A549 treated with Hydrocortisone at 1 μM for 4 hours (cell line): ENCODE measurements around the gene MFSD2B. TPM values are rescaled to one million over a fixed set of nuclear protein-coding genes. Genes with fewer than 3 reads are reported as not detected.

ENCODE experiments used
- total RNA-seq: library from RNA; stranded (reverse); fragments of 200-300 nt; extraction: Qiagen RNA extraction; gene quantifications from 5 replicates; pipeline ENCODE4 v1.2.3, GENCODE V29; 2022

Gene MFSD2B, protein sequence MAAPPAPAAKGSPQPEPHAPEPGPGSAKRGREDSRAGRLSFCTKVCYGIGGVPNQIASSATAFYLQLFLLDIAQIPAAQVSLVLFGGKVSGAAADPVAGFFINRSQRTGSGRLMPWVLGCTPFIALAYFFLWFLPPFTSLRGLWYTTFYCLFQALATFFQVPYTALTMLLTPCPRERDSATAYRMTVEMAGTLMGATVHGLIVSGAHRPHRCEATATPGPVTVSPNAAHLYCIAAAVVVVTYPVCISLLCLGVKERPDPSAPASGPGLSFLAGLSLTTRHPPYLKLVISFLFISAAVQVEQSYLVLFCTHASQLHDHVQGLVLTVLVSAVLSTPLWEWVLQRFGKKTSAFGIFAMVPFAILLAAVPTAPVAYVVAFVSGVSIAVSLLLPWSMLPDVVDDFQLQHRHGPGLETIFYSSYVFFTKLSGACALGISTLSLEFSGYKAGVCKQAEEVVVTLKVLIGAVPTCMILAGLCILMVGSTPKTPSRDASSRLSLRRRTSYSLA
- total RNA-seq, result 0.18 to 0.84 TPM (median 0.52 TPM) in 5 replicates

DNA sequence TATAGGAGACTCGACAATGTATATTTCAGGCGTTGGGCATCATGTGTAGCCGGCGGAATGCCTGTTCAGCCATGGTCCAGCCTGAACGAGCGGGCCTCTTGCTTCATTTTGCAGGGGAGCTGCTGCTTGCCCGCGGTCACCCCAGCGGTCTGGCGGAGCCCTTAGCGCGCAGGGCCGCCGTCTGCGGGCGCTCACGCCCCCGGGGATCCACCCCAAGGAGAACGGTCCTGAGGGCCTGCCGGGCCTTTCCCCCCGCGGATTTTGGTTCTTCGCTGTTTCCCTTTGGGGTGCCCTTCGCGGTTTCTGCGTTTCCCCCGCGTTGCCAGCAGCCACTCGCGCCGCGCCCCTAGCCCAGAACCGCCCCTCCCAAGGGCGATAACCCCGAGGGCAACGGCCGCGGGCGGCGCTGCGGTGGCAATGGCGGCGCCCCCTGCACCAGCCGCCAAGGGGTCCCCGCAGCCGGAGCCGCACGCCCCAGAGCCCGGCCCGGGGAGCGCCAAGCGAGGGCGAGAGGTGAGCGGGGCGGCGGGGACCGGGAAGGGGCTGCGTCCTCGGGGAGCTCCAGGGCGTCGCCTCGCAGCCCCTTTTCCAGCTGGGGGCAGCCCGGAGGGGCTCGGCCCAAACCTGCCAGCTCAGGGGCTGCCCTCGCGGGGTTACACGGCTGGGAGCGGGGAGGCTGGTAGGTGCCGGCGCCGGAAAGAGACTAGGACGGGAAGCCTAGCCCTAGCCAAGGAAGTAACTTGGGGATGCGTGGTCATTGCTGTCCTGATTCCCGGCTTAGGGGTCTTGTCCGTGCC, at the start of gene MFSD2B:
Gene MFSD2B (plus strand): TSS at position 406 of the 797 bp plus-strand sequence. CDS start 12 bp downstream, at position 418.

DNA sequence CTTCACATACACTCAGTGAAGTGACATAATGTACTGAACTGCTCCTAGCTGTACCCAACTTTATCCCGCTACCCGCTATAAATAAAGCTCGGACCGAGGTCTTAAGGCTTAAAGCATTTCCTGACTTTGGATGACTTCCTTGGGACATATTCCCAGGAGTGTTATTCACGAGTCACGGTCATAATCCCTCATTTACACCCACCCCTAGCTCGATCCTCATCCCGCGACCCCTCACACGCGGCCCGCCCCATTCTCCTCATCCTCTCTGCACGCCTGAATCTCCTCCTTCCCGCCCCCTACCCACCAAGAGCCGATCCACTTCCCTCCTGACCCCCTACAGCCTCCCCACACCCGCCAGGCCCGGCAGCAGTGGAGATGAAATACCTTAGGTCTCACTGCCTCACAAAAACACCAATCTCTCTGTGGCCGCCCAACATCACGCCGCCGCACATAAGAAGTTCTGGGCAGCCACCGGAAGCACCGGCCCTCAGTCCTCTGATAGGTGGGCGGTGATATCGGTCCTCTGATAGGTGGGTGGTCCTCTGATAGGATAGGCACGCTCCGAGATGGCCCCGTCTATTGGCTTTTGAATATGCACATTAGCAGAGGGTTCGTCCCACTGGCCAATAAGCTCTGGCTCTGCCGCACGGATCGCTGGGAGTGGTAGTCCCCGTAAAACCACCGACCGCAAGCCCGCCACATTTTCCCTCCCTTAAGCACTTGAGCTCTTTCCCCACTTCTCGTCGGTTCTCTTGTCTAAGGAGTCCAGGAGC, 37.2 kb downstream of the MFSD2B start, which contains the start of gene WDCP:
Gene WDCP (minus strand): TSS at position 462 of the 773 bp plus-strand sequence. CDS start 7,897 bp downstream, outside the sequence.

DNA sequence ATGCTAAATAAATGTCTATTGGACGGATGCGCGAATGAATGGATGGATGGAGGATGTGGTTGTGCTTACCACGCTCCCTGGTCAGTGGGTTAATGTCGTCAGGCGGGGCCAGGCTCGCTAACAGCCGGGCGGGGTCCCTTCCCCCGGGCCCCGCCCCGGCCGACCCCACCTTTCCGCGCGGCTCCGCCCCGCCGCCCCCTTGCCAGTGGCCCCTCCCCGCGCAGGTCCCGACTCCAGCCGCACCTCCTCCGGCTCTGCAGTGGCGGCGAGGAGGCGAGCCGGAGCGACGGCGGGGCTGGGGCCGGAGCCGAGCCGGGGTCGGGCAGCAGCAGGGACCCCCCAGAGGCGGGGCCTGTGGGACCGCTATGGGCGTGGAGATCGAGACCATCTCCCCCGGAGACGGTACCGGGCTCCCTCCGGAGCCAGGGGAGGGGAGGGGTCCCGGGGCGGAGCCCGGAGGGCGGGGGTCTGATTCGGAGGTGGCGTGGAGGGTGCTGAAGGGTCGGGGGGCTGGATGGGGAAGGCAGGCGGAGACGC, 39.7 kb downstream of the MFSD2B start, which contains the start of gene FKBP1B:
Gene FKBP1B (plus strand): TSS at position 257 of the 537 bp plus-strand sequence. CDS start 109 bp downstream, at position 366.

Other genes with a start within 250 kb of the MFSD2B start
- 5.9 to 8.5 TPM (median 7.2 TPM) in 5 replicates for gene ATAD2B, start 83.0 kb upstream of the MFSD2B start, total RNA-seq
- gene UBXN2A, start 69.6 kb upstream of the MFSD2B start, total RNA-seq, result 20.9 to 25.5 TPM (median 22.7 TPM) in 5 replicates
- 12.7 to 15.7 TPM (median 14.7 TPM) in 5 replicates for gene WDCP, start 37.3 kb downstream of the MFSD2B start, total RNA-seq
- gene FKBP1B, start 39.7 kb downstream of the MFSD2B start, total RNA-seq, result 10.6 to 13.7 TPM (median 13.1 TPM) in 5 replicates
- gene SF3B6, start 66.2 kb downstream of the MFSD2B start, total RNA-seq, result 158 to 181 TPM (median 175 TPM) in 5 replicates
- gene TP53I3, start 74.7 kb downstream of the MFSD2B start, total RNA-seq, result 257 to 305 TPM (median 269 TPM) in 5 replicates
- gene PFN4, start 113.2 kb downstream of the MFSD2B start, total RNA-seq, result 1.7 to 2.3 TPM (median 1.8 TPM) in 5 replicates
- 1.6 to 2.2 TPM (median 1.9 TPM) in 5 replicates for gene FAM228B, start 113.4 kb downstream of the MFSD2B start, total RNA-seq
- not detected in 5 replicates for gene FAM228A, start 165.0 kb downstream of the MFSD2B start, total RNA-seq